ENCODE data around the gene GASK1B.
A peak's percentile ranks its signal among the peaks of the same experiment; 100 is the strongest.

GASK1B gene

DNA sequence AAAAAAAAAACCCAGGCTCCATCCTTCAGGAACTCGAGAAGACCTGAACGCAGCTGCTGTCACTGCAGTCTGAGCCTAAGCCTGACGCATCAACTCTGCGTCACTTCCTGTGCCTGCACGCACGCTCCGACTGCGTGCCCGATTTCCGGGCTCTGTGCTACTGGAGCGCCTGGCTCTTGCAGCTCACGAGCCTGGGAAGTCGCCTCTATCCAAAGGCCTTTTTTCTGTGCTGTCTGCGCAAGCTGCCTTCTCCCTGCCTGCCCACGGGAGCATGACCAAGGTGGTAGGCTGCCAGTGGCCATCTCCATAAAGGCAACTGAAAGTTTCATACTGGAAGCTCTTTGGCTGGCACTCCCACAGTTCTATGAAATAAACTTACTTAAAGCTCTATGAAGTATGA is 9.9 kb upstream of the GASK1B start:
- FAIRE-seq = no peak

DNA sequence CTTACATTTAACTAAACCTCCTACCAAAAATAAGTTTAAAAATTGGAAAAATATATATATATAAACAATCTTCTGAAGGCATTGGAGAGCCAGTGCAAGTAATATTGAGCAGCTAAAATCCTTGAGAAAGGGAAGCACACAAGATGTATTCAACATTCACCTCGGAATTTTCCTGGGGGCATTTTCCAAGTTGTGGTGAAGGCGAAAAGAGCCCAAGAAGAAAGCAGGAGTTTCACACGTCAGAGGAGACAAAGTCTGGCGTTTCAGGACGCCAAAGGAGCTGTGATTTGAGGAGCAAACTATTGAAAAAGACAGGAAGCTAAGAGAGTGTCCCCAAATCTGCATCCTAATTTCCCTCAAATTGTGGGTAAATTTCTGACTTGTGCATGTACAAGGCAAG is 9.1 kb upstream of the GASK1B start:
- FAIRE-seq = no peak

DNA sequence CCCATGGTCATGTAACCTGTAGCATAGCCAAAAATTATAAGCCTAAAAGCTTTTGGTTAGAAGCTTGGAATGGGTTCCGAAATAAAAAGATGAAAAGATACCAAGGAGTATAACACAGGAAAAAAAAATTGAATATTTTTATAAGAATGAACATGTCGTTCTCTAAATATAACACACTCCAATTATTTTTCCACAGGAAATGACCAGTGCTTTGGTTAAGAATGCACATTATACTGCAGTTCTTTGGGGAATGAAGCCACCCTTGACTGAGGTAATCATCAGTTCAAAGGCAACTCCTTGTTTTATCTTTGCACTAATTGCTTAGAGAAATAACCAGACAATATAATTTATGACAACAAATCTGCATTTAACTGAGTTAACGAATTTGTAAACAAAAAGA is 6.6 kb upstream of the GASK1B start:
- FAIRE-seq = no peak

DNA sequence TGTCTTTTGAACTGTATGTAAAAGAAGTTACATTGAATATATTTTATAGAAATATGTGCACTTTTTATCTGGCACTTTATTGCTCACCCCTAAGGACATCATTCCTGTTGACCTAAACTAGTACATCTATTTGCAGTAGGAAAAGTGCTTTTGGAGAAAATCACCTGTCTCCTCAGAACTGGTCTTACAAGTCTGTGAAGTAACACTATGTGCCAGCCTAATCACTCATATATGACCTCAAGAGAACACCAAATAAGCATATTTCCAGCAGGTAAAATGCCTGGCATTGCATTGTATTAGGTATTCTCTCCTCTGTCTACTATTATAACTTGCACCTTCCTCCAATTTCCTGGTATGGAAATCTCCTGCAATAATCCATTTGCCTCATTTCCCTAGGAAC is 4.0 kb upstream of the GASK1B start:
- FAIRE-seq = no peak

DNA sequence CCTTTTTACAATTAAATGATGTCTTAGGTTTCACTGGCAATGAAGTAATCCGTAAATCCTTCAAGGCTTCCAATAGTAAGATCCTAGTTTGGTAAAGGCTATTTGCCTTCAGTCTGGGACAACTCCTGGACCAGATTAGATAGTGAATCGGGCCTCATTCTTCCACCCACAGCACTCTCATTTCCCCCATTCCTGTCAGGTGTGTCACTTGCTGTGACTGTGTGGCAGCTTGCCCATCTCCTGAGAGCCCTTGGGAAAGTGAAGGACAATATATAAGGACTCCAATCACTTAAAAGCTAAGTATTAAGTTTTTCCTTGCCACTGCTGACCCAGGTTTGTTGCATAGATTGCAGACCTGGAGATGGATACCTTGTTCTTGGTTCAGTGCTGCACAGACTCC is 3.3 kb upstream of the GASK1B start:
- FAIRE-seq = no peak

DNA sequence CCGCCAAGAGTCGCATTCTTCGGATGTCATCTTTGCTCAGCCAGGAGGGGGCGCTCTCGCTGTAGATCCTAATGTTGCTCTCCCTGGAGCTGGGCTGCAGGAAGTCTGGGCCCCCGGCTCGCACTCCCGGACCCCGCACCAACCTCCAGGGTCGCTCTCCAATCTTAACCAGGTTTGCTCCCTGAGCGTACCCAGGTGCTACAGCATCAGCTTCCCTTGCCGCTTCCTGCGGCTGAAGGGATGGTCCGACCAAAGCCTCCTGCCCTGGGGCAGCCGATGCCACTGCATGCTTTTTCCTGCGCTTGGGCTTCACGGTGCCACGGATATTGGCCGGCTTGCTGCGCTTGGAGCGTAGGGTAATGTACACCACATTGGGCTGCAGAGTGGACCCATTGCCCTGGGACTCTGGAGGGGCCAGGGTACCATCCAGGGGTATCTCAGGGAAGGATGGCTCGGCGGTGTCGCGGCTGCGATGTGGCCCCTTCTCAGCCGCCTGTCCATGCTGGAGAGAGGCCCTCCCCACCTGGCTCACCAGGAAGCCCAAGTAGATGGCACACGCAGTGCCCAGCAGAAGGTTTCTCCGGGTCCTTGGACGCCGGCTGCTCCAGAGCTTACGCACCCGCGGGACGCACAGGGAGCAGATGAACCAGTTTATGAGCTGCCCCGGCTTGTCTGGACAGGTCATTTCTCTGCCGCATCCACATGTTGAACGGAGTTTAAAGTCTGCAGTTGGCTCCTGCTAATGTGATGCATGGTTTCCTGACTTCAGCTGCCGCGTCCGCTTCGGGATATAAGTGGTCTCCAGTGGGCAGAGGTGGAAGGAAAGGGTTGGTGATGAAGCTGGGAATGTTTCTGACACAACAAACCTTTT is 1.9 kb downstream of the GASK1B start:
- FAIRE-seq = no peak

DNA sequence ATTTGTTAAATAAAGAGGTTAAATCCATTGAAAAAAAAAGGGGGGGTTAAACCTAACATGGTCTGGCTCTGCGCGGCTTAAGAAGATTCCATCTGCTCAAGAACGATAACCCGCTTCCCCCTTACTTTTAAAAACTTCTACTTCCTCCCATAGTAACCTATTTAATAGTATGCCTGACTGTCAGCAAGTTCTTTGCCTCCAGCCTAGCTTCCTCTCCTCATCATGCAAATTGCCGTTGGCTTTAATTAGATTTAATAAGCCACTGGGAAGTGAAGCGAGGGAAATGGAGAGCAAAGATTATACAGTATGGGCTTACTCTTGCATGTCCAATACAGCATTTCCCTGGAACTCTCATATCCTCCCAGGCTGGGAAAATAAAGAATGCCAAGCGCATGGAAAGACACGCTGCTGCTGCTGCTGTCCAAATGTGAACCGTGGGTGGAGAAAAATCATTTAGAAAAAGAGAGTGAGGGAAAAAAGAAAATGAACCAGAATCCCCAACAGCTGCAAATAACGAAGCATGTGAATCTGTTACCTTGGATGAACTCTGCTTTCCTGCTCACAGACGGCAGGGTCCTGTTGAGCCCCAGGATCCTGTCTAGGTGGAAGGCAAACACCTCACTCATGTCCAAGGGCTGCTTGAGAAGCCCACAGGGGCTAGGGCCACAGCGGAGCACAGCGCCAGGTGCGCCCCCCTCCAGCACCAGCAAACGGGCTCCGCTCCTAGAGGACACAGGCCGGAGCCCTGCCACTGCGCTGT is 2.7 kb downstream of the GASK1B start:
- FAIRE-seq = no peak

DNA sequence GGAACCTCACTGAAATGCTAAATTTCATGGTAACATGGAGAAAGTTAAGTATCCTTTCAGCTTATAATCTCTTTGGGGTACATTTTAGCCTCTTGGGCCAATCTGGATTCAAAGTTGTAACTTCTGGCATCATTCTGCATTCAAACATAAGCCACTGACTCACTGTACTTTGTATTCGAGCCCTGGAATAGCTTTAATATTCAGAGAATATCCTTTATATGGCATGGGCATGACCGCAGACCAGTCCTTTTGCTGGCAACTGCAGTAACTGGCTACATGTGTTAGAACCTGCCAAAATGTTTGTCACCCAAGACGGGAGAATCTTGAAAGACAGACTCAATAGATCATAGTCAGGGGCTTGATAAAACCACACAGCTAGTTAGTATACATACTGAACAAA is 3.3 kb downstream of the GASK1B start:
- no peak for FAIRE-seq

DNA sequence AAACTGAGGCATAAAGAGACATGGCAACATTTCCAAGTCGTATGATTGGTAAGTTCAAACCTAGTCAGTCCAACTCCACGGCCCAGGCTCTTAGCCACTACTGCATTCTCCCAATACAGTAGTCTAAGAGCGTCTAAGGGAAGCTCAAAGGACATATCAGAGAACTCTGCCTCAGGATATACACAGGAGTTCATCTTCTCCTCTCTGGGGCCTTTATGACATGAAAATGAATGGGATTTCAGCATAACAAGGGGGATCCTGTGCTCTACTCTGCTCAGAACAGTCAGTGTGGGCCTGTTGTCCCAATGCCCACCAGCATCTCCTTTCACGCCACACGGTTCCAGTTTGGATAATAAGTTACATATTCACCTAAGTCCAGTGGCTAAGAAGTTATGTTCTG is 4.2 kb downstream of the GASK1B start:
- no peak for FAIRE-seq

DNA sequence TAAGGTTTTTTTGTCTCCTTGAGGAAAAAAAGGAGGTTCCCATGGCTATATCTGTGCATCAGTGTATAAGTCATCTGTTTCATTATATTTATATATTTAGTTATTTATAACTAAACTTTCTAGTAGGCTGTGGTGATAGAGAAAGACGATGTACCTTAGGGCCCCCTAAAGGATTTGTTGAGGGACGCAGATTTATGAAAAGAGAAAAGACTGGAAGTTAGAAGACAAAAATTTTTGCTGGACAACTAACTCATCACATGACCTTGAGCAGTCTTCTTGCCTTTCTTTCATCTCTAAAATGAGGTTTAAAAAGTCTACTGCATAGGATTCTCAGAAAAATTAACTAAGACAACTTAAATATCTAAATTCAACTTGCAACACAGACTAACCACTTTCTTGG is 6.1 kb downstream of the GASK1B start:
- FAIRE-seq = no peak

DNA sequence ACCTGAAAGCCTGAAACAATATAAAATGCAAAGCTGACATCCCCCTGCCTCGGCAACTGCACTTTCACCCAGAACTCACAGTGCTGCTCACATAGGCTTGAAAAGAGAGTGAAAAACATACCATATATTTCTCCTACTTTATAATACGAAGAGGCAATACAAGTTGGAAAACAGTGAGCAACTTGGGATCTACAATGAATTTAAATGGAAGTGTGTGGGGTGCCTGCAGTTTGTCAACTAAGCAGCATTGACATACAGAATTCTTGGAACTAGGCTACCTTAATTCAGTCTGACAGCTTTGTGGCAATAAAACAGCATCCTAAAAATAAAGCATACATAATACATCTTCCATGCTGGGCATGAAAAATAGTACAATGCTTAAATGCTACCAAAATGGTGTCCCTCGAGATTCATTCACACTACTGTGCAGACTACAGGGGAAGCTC is 8.0 kb downstream of the GASK1B start:
- FAIRE-seq = no peak

DNA sequence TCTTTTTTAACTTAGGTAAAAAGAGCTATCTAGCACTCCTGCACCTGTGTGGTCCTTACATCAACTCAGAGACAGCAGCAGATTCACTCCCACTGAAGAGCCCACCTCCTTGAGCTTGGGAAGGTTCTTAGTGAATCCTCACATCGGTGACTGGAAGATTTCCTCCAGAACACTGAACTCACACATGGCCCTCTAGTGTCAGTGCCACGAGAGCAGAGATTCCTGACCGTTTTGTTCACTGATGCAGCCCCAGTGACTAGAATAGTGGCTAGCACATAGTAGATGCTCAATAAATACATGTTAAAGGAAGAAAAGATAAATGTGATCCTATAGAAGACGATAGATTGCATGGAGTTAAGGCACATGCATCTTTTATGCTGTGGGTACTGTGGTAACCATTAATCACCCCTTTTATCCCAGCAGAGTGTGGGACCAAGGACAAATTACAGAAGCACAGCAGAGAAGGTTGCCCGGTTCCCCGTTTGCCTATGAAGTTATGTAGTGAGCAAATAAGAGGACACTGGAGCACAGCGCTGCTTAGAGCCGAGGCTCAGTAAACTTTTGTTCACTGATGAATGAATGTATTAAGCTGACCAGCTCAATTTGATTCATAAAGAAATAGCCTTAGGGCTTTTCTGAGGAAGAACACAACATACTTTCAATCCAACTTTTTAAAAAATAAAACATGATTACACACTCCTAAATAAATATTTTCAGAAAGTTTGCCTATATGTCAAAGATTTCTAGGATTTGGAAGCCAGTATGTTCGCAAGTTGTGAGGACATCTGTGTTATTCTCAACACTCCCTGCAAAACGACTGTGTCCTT is 8.7 kb downstream of the GASK1B start:
- no peak for FAIRE-seq

DNA sequence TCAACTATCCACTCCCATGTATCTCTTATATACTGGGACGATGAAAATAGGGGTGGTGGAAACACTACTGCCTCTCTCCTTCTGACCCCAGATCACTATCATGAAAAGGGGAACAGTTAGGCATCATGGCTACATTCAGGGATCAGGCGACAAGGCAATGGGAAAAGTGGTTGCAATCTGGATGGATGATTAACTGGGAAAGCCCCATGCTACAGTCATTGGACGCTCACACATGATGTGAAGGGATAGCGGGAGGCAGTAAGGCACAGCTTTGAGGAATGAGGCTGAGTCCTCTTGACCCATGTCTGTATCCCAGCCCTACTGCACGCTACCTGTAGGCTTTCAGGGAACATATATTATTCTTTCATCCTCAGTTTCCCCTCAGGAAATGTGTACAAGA is 10.2 kb downstream of the GASK1B start:
- FAIRE-seq = no peak

DNA sequence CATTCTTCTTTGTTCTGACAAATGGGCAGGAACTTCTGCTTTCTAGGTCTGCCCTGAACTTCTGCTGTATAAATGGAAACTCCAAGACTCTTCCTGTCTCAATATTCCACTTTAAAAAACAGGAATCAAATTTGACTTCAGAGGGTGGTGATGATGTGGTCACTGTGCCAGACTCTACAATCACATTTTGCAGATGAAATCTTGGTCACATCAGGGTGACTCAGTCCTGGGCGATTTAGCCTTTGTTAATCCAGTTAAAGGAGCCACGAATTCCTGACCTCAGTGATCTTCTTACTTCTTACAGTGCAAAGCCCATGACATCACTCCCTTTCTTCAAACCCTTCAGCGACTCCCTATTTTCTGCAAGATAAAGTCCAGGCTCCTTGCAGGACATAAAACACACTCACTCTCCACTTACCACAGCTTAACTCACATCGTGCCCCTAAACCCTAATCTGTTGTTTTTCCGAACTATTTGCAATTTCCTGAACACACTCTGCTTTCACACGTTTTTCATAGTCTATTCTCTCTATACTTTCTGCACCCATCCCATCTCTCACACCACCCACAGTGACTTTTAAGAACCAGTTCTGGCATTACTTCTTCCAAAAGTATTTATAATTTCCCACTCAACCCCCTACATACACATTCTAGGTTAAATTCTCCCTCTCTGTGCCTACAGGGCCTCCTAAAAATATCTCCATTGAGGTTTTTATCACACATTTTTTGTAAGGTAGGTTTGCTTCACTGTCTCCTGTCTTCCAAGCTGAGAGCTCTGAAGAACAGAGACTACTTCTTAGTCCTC is 11.1 kb downstream of the GASK1B start:
- FAIRE-seq = no peak

DNA sequence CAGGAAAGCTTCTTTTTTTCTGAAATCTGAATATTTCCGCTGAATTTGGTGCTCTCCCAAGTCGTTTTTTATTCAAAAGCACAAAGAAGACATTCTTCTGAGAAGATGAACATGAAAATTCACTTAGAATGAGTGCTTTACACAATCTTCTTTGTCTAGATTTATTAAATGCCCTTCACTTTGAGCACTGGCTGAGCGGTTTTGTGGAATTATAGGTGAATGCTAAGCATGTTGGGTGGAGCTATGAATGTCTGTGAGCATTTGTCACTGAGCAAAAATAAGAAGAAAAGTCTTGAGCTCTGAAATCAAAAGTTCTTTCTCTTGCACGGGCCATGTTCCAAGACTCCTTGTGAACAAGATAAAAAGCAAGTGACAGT is 13.1 kb downstream of the GASK1B start:
- no peak for FAIRE-seq

DNA sequence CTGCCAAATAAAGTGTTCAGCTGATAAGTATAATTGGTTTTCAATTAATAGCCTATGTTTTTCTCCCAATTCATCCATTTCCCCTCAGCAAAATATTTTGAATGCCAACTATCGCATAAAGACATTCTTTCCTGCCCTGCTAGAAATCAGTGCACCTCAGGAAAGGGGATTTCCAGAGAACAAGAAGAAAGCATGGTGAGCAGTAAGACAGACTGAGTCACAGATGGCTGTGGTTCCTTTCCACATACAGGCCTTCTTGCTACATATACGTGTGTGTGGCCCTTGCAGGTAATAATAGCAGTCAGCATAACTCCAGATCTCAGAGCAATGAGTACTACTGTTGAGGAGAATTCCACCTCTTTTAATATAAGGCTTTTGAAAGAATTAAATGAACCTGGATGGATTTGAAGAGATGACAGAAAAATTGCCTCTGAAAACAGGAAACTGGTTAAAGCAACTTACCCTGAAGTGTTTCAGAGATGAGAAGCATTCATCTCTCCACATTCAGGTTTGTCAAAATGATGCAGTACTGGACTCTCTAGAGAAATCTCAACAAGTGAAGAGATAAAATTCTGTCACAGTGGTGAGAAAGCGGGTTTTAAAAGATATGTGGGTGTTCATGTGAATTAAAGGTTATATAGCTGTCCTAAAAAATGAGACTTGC is 13.6 kb downstream of the GASK1B start:
- FAIRE-seq = no peak

DNA sequence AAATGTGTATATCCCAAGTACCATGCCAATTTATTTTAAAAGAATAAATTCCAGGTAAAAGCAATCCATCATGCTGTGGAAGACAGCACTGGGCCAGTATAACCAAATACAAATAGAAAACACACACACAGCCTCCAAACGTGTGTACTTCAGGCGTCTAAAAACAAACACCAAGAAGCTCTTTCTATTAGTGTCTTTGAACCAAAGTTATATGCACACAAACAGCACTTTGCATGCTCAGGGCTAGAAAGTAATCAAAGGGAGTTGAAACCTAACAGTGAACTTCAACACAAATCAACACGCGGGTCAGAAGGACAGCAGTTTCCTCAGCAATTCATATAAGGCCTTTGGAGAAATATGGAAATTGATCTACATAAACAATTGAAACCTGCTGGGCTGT is 15.4 kb downstream of the GASK1B start:
- FAIRE-seq = no peak

DNA sequence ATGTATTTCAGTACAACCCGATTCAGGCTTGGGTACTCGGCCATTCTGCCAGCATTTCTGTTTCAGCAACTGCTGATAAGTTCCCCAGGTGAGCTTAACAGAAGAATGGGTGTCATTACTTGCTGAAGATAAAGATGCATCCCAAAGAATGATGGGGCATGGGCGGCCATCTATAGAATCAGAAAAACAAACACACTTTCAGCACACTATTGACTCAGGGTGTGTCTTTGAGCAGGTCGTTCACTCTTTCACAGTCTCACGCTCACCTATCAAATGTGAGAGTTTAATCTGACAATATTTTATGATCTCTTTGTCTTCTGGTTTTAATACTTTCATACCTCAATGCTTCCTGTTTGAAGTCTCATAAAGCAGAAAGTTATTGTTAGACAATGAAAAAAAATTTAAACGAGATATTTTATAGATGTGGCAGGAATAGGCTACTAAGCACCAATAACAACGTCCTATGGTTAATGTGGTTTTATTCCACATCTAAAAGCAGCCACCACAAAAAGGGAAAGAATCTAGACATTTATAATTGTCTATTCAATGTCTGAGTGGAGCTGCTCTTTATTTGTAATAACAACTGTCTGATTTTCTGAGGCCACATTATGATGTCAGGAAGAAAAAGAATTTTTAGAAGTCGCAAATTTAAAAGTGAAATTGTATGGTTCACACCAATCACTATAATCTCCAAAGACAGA is 17.0 kb downstream of the GASK1B start:
- peak; percentile 71 for FAIRE-seq

DNA sequence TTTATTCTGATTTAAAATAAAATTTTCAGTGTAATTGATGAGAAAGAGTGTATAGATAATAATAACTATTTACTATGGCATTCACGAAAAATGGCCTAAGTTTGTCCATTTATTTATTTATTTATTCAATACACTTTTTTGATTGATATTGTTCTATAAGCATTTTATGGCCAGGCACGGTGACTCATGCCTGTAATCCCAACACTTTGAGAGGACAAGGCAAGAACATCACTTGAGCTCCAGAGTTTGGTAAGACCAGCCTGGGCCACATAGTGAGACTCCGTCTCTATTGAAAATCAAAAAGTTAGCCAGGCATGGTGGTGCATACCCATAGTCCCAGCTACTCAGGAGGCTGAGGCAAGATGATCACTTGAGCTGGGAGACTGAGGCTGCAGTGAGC is 25.7 kb downstream of the GASK1B start:
- no peak for FAIRE-seq

DNA sequence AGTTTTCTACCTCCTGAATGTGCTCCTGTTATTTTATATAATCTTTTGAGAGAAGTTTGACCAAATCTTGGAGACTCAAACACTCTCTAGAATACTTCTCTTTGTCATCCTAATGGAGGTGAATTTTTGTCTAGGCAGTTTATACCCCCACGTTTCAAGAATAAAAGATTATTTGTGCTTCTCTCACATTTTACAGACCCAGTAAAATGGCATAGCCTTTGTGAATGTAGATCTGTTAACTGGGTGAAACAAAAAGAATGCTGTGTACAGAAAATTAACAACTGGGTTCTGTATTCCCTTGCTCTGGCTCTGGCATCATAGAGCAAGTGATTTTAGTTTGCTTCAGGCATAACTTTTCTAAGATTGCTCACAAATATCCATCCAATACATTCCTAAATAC is 26.1 kb downstream of the GASK1B start:
- no peak for FAIRE-seq

DNA sequence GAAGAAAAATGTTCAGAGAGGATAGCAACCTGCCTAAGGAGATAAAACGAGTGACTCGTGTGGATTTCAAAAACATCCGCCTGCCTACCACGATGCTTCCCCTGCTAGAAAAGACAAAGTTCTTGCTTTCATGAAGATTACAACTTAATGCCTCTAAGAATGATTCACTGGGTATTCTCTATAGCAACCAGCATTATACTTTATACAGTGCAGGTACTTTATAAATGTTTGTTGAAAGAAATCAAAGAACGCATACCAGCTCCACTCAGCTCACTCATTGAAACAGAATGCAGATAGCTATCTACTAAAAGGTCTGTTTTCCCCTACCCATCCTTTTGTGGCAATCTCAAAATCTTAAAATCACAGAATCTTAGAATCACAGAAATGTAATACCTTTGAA is 33.7 kb downstream of the GASK1B start:
- FAIRE-seq = no peak
